IPS-NIHi11 (cell line): Measurements from ENCODE around the gene FBXW12.

Experiments
- DNase-seq: peaks from one replicate; pipeline ENCODE4 v3.0.0; 2012; ENCODE audit warnings: mixed read lengths, low spot score

Gene FBXW12

GRCh38 chr3:48436477-48436787 is 64.4 kb downstream of the FBXW12 start:
- DNase-seq: no peak

GRCh38 chr3:48436855-48437254 is 64.8 kb downstream of the FBXW12 start:
- DNase-seq: no peak

- DNase-seq: no peak
These were observed 65.8 kb downstream of the FBXW12 start for GRCh38 chr3:48437812-48438211.

GRCh38 chr3:48439820-48440589 is 68.0 kb downstream of the FBXW12 start, which contains the start of the genes CCDC51 and TMA7:
Gene CCDC51 (minus strand): TSS chr3:48440119. CDS start chr3:48435128, 4,991 bp downstream.
Gene TMA7 (plus strand): TSS chr3:48440257. CDS start chr3:48440297, 40 bp downstream.
- DNase-seq: peak; percentile 97

- DNase-seq: no peak
These were observed 68.6 kb downstream of the FBXW12 start for GRCh38 chr3:48440590-48440958.

- no peak for DNase-seq
These were observed 69.9 kb downstream of the FBXW12 start for GRCh38 chr3:48441940-48442339.
